Ishikawa (cell line): ENCODE results near the gene ATP13A1.

Experiments used
- CEBPB ChIP-seq: IDR thresholded peaks from 2 replicates; pipeline ENCODE4 v1.6.1; 2012
- CREB1 ChIP-seq: IDR thresholded peaks from 2 replicates; pipeline ENCODE4 v1.6.1; 2012; ENCODE audit warnings: low read depth
- EGR1 ChIP-seq: IDR thresholded peaks from 2 replicates; pipeline ENCODE4 v1.6.1; 2012
- EP300 ChIP-seq: IDR thresholded peaks from 2 replicates; pipeline ENCODE4 v1.6.1; 2012; ENCODE audit warnings: borderline replicate concordance
- FOXM1 ChIP-seq: IDR thresholded peaks from 2 replicates; pipeline ENCODE4 v1.6.1; 2012; ENCODE audit warnings: low read depth, borderline replicate concordance
- NFIC ChIP-seq: IDR thresholded peaks from 2 replicates; pipeline ENCODE4 v1.6.1; 2012
- RAD21 ChIP-seq: IDR thresholded peaks from 2 replicates; pipeline ENCODE4 v1.6.1; 2012; ENCODE audit warnings: low read depth
- TAF1 ChIP-seq: IDR thresholded peaks from 2 replicates; pipeline ENCODE4 v1.6.1; 2012; ENCODE audit warnings: low read depth, mild to moderate bottlenecking
- TCF12 ChIP-seq: IDR thresholded peaks from 2 replicates; pipeline ENCODE4 v1.6.1; 2012; ENCODE audit warnings: low read depth
- TEAD4 ChIP-seq: IDR thresholded peaks from 2 replicates; pipeline ENCODE4 v1.6.1; 2012
- YY1 ChIP-seq: IDR thresholded peaks from 2 replicates; pipeline ENCODE4 v1.6.1; 2012; ENCODE audit warnings: low read depth
- ZBTB7A ChIP-seq: IDR thresholded peaks from 2 replicates; pipeline ENCODE4 v1.6.1; 2012; ENCODE audit warnings: low read depth
- TF ChIP-seq, protein P1 (sequence below): IDR thresholded peaks from 2 replicates; pipeline ENCODE4 v1.6.1; 2012
- TF ChIP-seq, protein P2 (sequence below): IDR thresholded peaks from 2 replicates; pipeline ENCODE4 v1.6.1; 2012; ENCODE audit warnings: low read depth, mild to moderate bottlenecking
- TF ChIP-seq, protein P3 (sequence below): IDR thresholded peaks from 2 replicates; pipeline ENCODE4 v1.6.1; 2012

Gene ATP13A1

DNA sequence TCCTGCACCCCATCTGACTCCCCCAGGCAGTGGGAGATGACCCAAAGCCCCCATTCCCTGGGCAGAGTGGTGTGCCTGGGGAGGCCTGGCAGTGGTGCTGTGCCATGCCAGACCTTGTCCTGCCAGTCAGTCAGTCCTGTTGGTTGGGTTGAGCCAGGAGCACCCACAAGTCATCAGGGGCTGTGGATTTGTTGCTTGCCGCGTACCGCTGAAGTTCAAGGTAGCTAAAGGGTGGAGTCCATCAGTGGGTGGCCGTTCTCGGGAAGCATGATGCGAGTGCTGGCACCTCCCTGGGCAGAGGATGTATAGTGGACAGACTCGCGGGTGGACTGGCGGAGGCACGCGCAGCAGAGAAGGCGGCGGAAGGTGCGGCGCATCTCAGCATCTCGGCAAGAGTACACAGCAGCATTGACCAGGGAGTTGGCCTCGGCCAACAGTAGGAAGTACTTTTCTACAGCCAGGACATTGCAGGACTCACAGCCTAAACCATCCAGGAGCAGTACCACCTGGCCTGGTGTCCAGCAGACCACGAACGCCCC is 39.4 kb downstream of the ATP13A1 start:
- TF ChIP-seq CEBPB (no peak), FOXM1 (no peak), CREB1 (no peak), EGR1 (no peak), TAF1 (no peak), YY1 (no peak), NFIC (no peak), ZBTB7A (no peak), RAD21 (no peak), TCF12 (no peak), EP300 (no peak)
- TF ChIP-seq, protein P1, sequence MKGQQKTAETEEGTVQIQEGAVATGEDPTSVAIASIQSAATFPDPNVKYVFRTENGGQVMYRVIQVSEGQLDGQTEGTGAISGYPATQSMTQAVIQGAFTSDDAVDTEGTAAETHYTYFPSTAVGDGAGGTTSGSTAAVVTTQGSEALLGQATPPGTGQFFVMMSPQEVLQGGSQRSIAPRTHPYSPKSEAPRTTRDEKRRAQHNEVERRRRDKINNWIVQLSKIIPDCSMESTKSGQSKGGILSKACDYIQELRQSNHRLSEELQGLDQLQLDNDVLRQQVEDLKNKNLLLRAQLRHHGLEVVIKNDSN: no peak
- TF ChIP-seq, protein P2, sequence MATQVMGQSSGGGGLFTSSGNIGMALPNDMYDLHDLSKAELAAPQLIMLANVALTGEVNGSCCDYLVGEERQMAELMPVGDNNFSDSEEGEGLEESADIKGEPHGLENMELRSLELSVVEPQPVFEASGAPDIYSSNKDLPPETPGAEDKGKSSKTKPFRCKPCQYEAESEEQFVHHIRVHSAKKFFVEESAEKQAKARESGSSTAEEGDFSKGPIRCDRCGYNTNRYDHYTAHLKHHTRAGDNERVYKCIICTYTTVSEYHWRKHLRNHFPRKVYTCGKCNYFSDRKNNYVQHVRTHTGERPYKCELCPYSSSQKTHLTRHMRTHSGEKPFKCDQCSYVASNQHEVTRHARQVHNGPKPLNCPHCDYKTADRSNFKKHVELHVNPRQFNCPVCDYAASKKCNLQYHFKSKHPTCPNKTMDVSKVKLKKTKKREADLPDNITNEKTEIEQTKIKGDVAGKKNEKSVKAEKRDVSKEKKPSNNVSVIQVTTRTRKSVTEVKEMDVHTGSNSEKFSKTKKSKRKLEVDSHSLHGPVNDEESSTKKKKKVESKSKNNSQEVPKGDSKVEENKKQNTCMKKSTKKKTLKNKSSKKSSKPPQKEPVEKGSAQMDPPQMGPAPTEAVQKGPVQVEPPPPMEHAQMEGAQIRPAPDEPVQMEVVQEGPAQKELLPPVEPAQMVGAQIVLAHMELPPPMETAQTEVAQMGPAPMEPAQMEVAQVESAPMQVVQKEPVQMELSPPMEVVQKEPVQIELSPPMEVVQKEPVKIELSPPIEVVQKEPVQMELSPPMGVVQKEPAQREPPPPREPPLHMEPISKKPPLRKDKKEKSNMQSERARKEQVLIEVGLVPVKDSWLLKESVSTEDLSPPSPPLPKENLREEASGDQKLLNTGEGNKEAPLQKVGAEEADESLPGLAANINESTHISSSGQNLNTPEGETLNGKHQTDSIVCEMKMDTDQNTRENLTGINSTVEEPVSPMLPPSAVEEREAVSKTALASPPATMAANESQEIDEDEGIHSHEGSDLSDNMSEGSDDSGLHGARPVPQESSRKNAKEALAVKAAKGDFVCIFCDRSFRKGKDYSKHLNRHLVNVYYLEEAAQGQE: no peak
- TF ChIP-seq, protein P3, sequence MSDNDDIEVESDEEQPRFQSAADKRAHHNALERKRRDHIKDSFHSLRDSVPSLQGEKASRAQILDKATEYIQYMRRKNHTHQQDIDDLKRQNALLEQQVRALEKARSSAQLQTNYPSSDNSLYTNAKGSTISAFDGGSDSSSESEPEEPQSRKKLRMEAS: no peak

DNA sequence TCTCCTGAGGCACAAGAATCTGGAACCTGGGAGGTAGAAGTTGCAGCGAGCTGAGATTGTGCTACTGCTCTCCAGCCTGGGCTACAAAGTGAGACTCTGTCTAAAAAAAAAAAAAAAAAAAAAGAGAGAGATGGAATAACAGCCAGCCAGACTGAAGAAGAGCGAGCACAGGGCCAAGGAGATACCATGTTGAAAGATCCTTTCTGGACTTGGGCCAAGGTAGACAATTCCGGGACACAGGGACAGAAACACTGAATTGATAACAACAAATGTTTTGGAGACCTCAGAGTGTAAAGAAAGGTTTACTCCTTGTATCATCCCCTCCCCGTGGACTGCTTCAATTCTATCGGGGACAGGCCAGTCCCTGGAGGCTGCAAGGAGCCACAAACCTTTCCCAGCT is 40.1 kb downstream of the ATP13A1 start:
- no peak for TF ChIP-seq NFIC
- TF ChIP-seq, protein P3: no peak

DNA sequence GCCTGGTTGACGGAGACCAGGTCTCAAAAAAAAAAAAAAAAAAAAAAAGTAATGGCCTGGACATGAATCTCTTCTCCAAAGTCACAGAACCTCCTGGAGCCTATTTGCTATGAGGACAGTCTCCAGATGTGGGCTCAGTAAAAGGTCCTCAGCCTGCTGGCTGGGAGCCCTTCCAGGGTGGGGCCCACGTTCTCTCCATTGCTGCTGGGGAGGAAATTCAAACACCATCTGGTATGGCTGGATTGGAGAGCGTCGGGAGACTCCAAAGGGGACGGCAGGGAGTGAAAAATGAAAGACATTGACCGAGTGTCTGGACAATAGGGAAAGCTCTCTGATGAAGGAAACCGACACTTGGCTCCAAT is 43.6 kb downstream of the ATP13A1 start:
- TF ChIP-seq CEBPB: no peak
- TF ChIP-seq, protein P1: no peak
- no peak for TF ChIP-seq EP300
- TF ChIP-seq TEAD4: no peak
- TF ChIP-seq ZBTB7A: no peak
- TF ChIP-seq, protein P3: no peak
- no peak for TF ChIP-seq CREB1
- no peak for TF ChIP-seq YY1
- no peak for TF ChIP-seq EGR1
- no peak for TF ChIP-seq TAF1
- TF ChIP-seq FOXM1: no peak
- TF ChIP-seq NFIC: no peak

DNA sequence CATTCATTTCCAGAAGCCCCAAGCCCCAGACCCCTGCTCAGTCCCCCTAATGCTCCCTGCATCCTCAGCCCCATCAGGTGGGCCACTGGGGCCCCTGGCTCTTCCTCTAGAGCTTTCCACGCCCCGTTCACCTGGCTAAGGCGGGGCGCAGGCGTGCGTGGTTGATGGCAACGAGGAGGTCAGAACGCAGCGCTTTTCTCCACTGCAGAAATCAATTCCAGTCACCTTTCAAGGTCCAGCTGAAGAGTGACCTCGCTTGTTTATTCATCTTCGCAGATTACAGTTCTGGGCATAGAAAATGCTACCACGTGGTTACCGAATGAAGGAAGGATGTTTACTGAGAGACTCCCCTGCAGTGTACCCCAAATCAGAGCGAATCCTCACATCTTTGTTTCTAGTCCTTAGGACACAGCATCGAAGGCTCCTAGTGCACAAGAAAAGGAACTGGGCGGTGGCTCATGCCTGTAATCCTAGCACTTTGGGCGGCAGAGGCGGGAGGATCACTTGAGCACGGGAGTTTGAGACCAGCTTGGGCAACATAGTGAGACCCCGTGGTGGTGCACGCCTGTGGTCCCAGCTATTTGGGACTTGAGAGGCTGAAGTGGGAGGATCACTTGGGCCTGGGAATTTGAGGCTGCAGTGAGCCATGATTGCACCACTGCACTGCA is 44.2 kb downstream of the ATP13A1 start:
- no peak for TF ChIP-seq TEAD4
- no peak for TF ChIP-seq TCF12
- TF ChIP-seq CEBPB: no peak
- TF ChIP-seq, protein P3: no peak
- no peak for TF ChIP-seq CREB1
- TF ChIP-seq NFIC: no peak
- no peak for TF ChIP-seq RAD21
- no peak for TF ChIP-seq FOXM1
- TF ChIP-seq, protein P1: no peak
- TF ChIP-seq YY1: no peak

DNA sequence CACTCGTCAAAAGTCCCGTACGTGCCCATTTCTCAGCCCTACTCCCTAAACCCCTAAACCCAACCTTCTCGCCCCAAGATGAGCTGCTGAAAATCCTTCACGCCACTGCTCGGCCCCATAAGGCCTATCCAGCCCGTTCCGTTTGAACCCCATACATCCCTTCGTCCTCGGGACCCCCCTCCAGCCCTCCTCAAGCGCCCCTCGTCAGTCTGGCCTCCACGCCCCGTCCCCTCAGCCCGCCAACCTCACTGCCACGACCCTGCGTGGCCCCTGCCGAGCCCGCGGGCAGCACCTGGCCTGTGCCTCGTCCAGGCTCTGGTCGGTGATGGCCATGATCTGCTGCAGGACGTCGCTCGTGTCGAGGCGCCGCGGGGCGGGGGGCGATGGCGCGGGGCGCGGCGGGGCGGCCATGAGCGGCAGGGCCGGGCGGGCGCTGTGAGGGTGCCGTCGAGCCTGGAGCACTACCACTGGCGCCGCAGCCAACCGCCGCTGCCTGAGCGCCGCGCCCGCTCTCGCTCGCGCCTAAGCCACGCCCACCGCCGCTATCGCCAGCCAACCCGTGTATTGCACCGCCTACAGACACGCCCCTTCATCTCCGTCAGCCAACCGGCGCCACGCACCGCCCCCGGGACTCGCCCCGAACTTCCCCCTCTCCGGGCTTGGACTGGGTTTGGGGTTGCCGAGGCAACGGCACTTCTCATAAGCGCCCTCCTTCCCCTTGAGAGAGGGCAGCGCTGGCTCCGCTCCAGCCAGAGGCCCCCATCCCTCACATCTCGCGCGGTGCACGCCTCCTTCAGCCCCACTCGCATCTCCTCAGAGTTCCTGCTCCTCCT is 45.0 kb downstream of the ATP13A1 start, which contains the start of gene PBX4:
Gene PBX4 (minus strand): TSS at position 469 of the 833 bp plus-strand sequence. CDS start 58 bp downstream, at position 411.
- TF ChIP-seq NFIC (peak; percentile 59; the same call in 1 of the 2 replicates), CREB1 (no peak), TAF1 (0 out of 2 replicates have a peak, but pooled peaks have one; percentile 46), EGR1 (no peak)
- TF ChIP-seq, protein P3: peak; percentile 69; the same call in 1 of the 2 replicates
- TF ChIP-seq, protein P2: no peak
